Neural cell (in vitro differentiated cells): ENCODE measurements around the gene SPECC1. TPM values are rescaled to one million over a fixed set of nuclear protein-coding genes. Genes with fewer than 3 reads are reported as not detected.

Experiments
- H2AFZ ChIP-seq: fragments of 200-600, 300-800 bp; sonication (generic), shearing (Covaris generic); 2 replicates; pipeline ENCODE4 v1.6.0; 2014; ENCODE audit warnings: low read depth, mild to moderate bottlenecking, antibody characterized with exemption, low read length, moderate library complexity
- H3F3A ChIP-seq: fragments of 200-600 bp; shearing (Covaris generic); 2 replicates; pipeline ENCODE4 v1.6.1; 2016; ENCODE audit warnings: mild to moderate bottlenecking, moderate library complexity, mixed read lengths, antibody characterized with exemption, low read length; ENCODE audit not compliant: insufficient read depth, poor library complexity, severe bottlenecking
- H3K27ac ChIP-seq: fragments of 200-600, 300-800 bp; sonication (generic), shearing (Covaris generic); 2 replicates; pipeline ENCODE4 v1.5.1; 2014; ENCODE audit warnings: mild to moderate bottlenecking, low read length, moderate library complexity
- H3K27me3 ChIP-seq: fragments of 300-800, 200-600 bp; sonication (generic), shearing (Covaris generic); 2 replicates; pipeline ENCODE4 v1.6.0; 2014; ENCODE audit warnings: mild to moderate bottlenecking, low read depth, low read length, moderate library complexity; ENCODE audit not compliant: insufficient read depth
- H3K36me3 ChIP-seq: fragments of 300-800, 200-600 bp; sonication (generic), shearing (Covaris generic); 2 replicates; pipeline ENCODE4 v1.5.1; 2014; ENCODE audit warnings: mild to moderate bottlenecking, antibody characterized with exemption, low read length, moderate library complexity; ENCODE audit not compliant: insufficient read depth
- H3K4me2 ChIP-seq: fragments of 300-800, 200-600 bp; sonication (generic), shearing (Covaris generic); 2 replicates; pipeline ENCODE4 v1.6.0; 2014; ENCODE audit warnings: mild to moderate bottlenecking, low read length
- H3K4me3 ChIP-seq: fragments of 300-800, 200-600 bp; sonication (generic), shearing (Covaris generic); 2 replicates; pipeline ENCODE4 v1.5.1; 2014; ENCODE audit warnings: mild to moderate bottlenecking, low read length, moderate library complexity
- H3K79me2 ChIP-seq: fragments of 200-600 bp; shearing (Covaris generic); replicated peaks from 2 replicates; pipeline ENCODE4 v1.6.0; 2014; ENCODE audit warnings: mild to moderate bottlenecking, low read length, moderate library complexity; ENCODE audit not compliant: insufficient read depth
- H3K9ac ChIP-seq: fragments of 300-800, 200-600 bp; sonication (generic), shearing (Covaris generic); 2 replicates; pipeline ENCODE4 v1.6.1; 2016; ENCODE audit warnings: mild to moderate bottlenecking, low read length, mixed read lengths
- H3K9me2 ChIP-seq: fragments of 200-600 bp; shearing (Covaris generic); 2 replicates; pipeline ENCODE4 v1.6.1; 2016; ENCODE audit warnings: mild to moderate bottlenecking, low read length, mixed read lengths; ENCODE audit not compliant: insufficient read depth
- H3K9me3 ChIP-seq: fragments of 200-600, 300-800 bp; sonication (generic), shearing (Covaris generic); 2 replicates; pipeline ENCODE4 v1.6.1; 2016; ENCODE audit warnings: mild to moderate bottlenecking, mixed run types, low read length, moderate library complexity, mixed read lengths
- H4K20me1 ChIP-seq: fragments of 200-600 bp; shearing (Covaris generic); 2 replicates; pipeline ENCODE4 v1.6.1; 2016; ENCODE audit warnings: mild to moderate bottlenecking, mixed run types; ENCODE audit not compliant: insufficient read depth
- EP300 ChIP-seq: fragments of 450-650 bp; conservative IDR thresholded peaks from 2 replicates; pipeline ENCODE4 v1.6.1; 2014; ENCODE audit warnings: antibody characterized with exemption, mild to moderate bottlenecking, moderate library complexity; ENCODE audit not compliant: poor library complexity, severe bottlenecking
- EZH2 ChIP-seq: fragments of 200-600, 300-800 bp; shearing (Covaris generic), sonication (generic); IDR thresholded peaks from 2 replicates; pipeline ENCODE4 v1.6.1; 2014; ENCODE audit warnings: antibody characterized with exemption, low read length, borderline replicate concordance, mild to moderate bottlenecking; ENCODE audit not compliant: insufficient read depth, poor library complexity, severe bottlenecking
- MXI1 ChIP-seq: fragments of 450-650 bp; conservative IDR thresholded peaks from 2 replicates; pipeline ENCODE4 v1.6.1; 2014; ENCODE audit warnings: antibody characterized with exemption, mild to moderate bottlenecking; ENCODE audit not compliant: poor library complexity, severe bottlenecking
- POLR2AphosphoS5 ChIP-seq: IDR thresholded peaks from 2 replicates; pipeline ENCODE4 v1.6.1; 2012
- RAD21 ChIP-seq: fragments of 450-650 bp; conservative IDR thresholded peaks from 2 replicates; pipeline ENCODE4 v1.6.1; 2014; ENCODE audit warnings: antibody characterized with exemption, mild to moderate bottlenecking, moderate library complexity
- SMC3 ChIP-seq: fragments of 450-650 bp; conservative IDR thresholded peaks from 2 replicates; pipeline ENCODE4 v1.6.1; 2014; ENCODE audit warnings: antibody characterized with exemption, mild to moderate bottlenecking, moderate library complexity; ENCODE audit not compliant: poor library complexity
- TAF1 ChIP-seq: IDR thresholded peaks from 2 replicates; pipeline ENCODE4 v1.6.1; 2012; ENCODE audit warnings: low read depth
- polyA plus RNA-seq: library from polyadenylated mRNA; depleted of rRNA; stranded (reverse); fragments of >200 nt; gene quantifications from 2 replicates; pipeline ENCODE4 v1.2.3, GENCODE V29; 2014
- TF ChIP-seq, protein P1 (sequence below): IDR thresholded peaks from 2 replicates; pipeline ENCODE4 v1.6.1; 2012; ENCODE audit warnings: borderline replicate concordance
- TF ChIP-seq, protein P2 (sequence below): fragments of 450-650 bp; IDR thresholded peaks from 2 replicates; pipeline ENCODE4 v1.5.1; 2014; ENCODE audit warnings: antibody characterized with exemption, mild to moderate bottlenecking, moderate library complexity; ENCODE audit not compliant: poor library complexity, severe bottlenecking

The SPECC1 gene
- polyA plus RNA-seq, 1 donor from 2014 or later = 8.6 TPM

DNA sequence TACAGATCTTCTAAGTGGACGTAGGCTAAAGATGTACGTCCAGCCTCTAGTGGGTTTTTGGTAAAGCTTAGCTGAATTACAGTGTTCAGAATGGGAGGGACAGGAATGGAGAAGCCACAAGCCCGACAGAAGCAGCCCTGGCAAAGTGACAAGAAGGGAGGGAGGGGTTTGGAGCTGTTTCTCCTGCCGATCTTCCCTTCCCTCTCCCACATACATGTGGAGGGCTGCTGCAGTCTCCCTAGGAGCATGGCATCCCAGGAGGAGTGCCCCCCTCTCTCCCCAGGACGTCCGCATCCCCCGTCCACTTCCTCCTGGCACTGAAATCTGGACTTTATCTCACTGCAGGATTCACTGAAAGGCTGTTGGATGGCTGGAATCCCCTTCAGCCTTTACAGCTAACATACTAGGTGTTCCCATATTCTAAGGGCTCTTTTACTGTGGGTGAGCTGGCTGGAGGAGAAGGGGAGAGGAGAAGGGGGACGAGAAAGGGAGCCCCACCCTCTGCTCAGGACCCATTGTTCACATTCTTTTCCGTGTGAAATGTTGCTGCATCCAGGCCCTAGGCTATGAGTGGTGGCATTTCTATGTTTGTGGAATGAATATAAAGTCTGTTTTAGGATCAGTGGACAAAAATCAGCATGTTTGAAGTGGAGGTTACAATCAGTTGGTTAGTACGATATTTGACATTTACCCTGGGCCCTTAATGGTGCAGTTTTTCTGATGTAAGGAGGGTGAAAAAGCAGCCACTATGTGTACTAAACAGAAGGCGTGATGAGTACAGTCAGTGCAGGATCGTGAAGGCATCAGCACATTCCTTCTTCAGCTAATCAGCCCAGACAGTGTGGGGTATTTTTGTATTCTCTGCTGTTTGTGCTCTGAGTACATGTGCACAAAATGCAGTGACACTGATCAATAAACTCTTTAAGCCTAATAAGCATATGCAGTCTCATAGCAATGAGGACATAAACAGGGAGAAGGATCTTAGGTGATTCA, 94.6 kb downstream of the SPECC1 start:
- no peak overlapping the region for H3K9ac ChIP-seq

DNA sequence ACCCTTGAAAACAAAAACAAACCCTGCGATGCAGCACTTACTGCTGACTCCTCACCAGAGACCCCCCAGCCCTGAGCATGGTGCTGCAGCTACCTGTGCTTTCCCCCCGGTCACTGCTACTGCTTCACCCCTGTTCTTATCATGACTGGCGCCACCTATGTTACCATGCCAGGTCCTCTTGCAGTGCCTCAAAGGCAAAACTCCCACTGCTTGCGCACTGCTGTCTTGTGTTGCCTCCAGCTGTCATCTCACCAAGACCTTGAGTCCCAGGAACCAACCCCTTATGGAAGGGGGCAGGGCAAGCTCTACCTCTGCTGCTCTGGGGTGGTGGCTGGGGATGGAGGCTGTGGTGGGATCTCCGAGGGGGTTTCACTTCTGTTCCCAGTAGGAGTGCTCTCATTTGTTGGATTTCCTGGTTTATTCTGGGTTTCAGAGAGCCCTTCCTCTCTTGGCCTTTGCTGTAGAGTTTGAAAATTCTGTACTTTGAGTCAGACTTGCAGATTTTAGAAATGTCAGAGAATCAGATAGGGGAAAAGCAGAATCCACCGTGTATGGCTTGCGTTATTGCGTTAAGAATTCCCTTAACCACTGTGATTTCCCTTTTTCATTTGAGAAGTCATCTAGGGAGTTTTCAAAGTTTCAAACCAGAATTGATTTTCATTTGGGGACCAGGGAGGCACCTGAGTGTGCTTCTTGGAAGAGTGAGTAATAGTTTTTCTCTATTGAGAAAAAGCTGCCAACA, 96.6 kb downstream of the SPECC1 start:
- H3F3A ChIP-seq = no peaks in the 10 kb centered on the region
- H3K27ac ChIP-seq = no peak overlapping the region
- H4K20me1 ChIP-seq = no peaks in the 10 kb centered on the region
- H3K36me3 ChIP-seq = no peaks in the 10 kb centered on the region
- H3K9me3 ChIP-seq = no peaks in the 10 kb centered on the region
- H3K4me3 ChIP-seq = no peak overlapping the region
- H3K79me2 ChIP-seq = no peaks in the 10 kb centered on the region
- H3K9ac ChIP-seq = no peak overlapping the region
- H2AFZ ChIP-seq = no peak overlapping the region
- H3K27me3 ChIP-seq = no peaks in the 10 kb centered on the region
- H3K9me2 ChIP-seq = no peaks in the 10 kb centered on the region
- no peak overlapping the region for H3K4me2 ChIP-seq
- no peak for TF ChIP-seq TAF1
- TF ChIP-seq SMC3 = no peak
- no peak for TF ChIP-seq MXI1
- TF ChIP-seq, protein P1, sequence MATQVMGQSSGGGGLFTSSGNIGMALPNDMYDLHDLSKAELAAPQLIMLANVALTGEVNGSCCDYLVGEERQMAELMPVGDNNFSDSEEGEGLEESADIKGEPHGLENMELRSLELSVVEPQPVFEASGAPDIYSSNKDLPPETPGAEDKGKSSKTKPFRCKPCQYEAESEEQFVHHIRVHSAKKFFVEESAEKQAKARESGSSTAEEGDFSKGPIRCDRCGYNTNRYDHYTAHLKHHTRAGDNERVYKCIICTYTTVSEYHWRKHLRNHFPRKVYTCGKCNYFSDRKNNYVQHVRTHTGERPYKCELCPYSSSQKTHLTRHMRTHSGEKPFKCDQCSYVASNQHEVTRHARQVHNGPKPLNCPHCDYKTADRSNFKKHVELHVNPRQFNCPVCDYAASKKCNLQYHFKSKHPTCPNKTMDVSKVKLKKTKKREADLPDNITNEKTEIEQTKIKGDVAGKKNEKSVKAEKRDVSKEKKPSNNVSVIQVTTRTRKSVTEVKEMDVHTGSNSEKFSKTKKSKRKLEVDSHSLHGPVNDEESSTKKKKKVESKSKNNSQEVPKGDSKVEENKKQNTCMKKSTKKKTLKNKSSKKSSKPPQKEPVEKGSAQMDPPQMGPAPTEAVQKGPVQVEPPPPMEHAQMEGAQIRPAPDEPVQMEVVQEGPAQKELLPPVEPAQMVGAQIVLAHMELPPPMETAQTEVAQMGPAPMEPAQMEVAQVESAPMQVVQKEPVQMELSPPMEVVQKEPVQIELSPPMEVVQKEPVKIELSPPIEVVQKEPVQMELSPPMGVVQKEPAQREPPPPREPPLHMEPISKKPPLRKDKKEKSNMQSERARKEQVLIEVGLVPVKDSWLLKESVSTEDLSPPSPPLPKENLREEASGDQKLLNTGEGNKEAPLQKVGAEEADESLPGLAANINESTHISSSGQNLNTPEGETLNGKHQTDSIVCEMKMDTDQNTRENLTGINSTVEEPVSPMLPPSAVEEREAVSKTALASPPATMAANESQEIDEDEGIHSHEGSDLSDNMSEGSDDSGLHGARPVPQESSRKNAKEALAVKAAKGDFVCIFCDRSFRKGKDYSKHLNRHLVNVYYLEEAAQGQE = no peak
- TF ChIP-seq, protein P2, sequence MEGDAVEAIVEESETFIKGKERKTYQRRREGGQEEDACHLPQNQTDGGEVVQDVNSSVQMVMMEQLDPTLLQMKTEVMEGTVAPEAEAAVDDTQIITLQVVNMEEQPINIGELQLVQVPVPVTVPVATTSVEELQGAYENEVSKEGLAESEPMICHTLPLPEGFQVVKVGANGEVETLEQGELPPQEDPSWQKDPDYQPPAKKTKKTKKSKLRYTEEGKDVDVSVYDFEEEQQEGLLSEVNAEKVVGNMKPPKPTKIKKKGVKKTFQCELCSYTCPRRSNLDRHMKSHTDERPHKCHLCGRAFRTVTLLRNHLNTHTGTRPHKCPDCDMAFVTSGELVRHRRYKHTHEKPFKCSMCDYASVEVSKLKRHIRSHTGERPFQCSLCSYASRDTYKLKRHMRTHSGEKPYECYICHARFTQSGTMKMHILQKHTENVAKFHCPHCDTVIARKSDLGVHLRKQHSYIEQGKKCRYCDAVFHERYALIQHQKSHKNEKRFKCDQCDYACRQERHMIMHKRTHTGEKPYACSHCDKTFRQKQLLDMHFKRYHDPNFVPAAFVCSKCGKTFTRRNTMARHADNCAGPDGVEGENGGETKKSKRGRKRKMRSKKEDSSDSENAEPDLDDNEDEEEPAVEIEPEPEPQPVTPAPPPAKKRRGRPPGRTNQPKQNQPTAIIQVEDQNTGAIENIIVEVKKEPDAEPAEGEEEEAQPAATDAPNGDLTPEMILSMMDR = no peak
- TF ChIP-seq RAD21 = no peak

More for the DNA sequence above, 94.6 kb downstream of the SPECC1 start:
- Histone ChIP-seq H3K79me2 (no peaks in the 10 kb centered on the region), H3F3A (no peaks in the 10 kb centered on the region), H3K36me3 (no peaks in the 10 kb centered on the region), H3K4me2 (no peak overlapping the region), H3K9me3 (no peaks in the 10 kb centered on the region), H2AFZ (no peak overlapping the region), H4K20me1 (no peaks in the 10 kb centered on the region), H3K27ac (no peak overlapping the region), H3K9me2 (no peaks in the 10 kb centered on the region), H3K27me3 (no peaks in the 10 kb centered on the region), H3K4me3 (no peak overlapping the region)
- TF ChIP-seq EP300 = no peak
- TF ChIP-seq EZH2 = no peak
- TF ChIP-seq, protein P1 = no peak
- no peak for TF ChIP-seq SMC3
- TF ChIP-seq POLR2AphosphoS5 = no peak
- no peak for TF ChIP-seq TAF1
- TF ChIP-seq, protein P2 = no peak
- no peak for TF ChIP-seq MXI1
- no peak for TF ChIP-seq RAD21
